HG03378 (cell line): ENCODE data around the gene CLEC20A.

Source experiments
- ATAC-seq: cut with Tn5 transposase; IDR thresholded peaks from one replicate; pipeline ENCODE4 v1.9.1; 2021; ENCODE audit warnings: mild to moderate bottlenecking, moderate library complexity; ENCODE audit not compliant: unreplicated experiment

CLEC20A gene

DNA sequence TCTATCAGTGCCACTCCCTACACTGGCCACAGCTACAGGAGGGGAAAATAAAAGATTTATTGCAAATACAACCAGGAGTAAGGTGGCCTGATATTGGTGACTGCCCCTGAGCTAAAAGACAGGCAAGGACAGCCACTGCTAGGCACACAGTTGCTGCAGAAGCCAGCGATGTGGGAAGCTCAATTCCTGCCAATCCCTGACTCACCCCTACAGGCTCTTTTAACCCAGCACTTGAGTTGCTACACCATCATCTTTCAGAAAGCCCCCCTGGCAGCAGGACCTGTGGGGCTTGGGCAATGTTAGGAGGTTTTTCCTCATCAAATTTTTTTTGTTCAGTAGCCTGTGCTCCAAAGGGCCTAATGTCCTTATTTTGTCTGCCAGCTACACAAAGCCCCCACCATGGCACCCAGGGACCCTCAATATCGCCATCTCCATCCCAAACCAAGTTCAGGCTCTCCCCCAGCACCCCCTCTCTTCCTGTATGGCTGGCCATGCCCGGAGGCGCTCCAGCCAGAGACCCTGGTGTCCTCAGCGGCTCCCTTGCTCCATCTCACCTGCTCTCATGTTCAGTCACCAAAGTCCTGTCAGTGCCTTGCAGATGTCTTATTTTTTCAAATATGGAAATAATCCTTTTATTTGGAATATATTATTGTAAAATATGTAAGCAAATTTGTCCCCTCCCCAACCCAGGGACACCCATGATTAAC is 13.4 kb downstream of the CLEC20A start:
- no peak for ATAC-seq

DNA sequence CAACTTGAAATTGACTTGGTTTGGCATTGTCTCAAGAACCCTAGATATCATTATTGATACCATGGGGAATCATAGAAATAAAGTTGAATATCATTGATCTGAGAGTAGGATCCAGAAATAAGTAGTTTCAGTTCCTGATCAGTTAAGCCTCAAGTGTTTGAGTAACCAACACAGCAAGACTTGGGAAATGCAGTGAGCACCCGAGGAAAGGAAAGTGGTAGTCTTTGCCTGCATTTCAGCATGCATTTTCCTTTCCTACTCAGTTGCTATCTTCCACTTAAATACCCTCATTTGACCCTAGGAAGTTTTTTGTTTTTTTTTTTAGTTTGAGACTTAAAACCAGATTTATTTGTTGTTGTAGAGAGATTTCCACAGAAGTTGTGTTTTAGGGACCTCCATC is 18.9 kb downstream of the CLEC20A start:
- ATAC-seq = no peak

DNA sequence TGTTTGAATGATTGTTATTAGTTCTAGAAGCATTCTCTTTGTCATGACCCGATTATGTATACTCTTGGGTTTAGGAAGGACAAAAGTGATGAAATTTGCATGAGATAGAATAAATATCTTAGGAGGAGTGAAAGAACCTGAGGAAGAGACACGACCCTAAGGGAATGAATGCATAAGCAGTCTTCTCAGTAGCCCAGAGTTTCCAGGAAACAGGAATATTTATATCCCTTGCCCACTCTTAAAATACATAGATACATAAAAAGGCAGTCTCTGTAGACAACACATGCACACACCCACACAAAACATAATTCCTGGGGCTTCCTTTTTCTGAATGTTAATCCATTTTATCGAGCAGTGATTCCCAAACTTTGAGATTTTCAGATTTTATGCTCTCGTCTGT is 19.4 kb downstream of the CLEC20A start:
- no peak for ATAC-seq

DNA sequence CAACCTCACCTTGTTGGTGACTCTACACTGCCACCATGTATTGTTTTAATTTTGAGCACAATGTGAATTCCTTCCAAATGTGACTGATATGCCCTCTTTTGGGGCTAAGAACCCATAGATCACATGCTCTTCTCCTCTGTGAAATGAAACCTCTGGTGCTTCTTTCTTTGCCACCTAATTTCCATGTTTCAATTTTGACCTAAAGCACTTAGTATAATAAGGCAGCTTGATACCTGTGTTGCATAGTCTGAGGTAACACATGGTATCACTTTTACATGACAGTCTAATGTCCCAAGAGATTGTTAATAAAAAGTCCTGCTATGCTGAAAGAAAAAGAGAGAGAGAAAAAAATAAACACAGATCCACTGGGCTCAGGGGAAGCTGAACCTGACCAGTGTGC is 24.2 kb downstream of the CLEC20A start:
- ATAC-seq = no peak

DNA sequence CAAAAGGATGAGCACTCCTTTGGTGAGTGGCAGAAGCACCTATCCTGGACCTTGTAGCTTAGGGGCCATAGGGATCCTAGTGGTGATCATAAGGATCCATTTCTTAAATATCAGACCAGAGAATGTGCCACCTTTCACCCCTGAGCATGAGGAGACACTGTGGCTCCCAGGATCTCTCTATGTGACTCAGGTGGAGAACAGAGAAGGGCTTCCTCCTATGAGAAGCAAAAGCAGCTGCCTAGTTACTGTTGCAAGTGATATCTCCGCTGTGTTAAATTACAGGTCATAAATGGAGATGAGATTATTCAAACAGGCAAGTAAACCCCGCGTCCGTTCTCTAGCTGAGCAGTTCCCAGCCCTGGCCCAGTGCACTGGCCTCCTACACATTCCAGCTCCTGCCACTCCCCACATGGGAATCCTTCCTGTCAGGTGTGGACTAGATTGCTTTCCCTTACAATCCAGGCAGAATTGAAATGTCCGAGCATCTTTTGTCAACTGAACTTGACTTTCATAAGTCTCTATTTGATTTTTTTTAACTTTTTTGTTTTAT is 26.3 kb downstream of the CLEC20A start:
- ATAC-seq = no peak

DNA sequence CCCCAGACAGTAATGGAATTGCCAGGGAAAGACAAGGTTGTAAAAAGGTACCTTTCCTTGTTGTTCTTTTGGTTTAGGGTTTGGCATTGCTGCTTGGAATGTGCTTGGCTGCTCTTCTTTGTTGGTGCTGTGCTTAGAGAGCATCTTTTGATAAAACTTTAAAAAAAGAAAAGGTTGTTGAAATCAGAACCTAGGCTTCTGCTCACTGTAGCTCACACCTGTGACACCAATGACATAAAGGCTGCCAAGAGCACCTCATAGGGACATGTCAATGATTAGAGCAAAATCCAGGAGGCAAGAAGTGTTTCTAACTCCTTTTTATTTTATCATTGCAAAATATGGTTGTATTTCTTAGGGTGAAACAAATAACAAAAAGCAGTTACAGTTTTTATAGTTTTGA is 28.9 kb downstream of the CLEC20A start:
- ATAC-seq = no peak

DNA sequence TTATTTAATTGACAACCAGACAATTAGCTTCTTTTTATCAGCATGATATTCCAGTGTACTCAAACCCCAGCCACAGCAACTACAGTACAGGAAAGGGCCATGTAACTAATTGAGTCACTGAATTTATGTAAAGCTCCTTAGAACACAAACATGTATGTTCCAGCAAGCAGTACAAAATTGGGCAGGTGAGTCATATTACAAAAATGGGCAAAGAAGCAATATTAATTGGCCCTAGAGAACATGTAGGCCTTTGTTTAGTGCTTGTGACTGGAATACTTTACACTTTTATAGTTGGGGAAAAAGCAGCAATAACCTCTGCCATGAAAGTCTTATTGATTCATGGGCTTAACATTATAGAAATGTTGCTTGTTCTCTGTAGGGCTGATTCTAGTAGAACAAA is 31.8 kb downstream of the CLEC20A start:
- ATAC-seq = no peak

DNA sequence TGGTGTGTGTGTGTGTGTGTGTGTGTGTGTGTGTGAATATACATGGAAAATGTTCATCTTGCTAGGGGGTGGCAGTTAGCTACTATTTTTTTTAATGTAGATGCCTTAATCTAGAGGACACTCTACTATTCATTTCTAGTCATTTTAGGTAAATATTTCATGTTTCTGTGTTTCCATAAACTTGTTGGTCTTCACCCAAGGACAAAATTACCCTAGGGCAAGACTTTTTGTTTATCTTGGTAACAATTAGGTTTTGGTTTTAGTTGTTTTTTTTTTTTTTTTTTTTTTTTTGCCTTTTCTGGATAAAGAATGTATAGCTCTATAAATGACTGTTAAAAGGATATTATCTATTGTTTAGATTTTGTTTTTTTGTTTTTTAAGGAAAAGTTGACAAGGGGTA is 32.2 kb downstream of the CLEC20A start:
- no peak for ATAC-seq

DNA sequence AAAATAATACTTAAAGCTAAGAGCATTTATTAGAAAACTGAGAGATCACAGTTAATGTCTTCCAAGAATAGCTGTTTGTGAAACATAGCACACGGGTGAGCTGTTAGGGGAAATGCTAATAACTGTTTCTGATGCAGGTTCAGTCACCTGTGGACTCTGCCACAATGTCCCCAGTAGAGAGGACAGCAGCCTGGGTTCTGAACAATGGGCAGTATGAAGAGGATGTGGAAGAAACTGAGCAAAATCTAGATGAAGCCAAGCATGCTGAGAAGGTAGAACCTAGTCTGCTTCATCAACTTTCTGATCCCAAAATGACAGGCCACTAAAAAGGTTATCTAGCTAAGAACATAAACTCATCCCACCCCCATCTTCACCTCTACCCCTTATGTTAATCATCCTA is 32.6 kb downstream of the CLEC20A start:
- ATAC-seq = no peak

DNA sequence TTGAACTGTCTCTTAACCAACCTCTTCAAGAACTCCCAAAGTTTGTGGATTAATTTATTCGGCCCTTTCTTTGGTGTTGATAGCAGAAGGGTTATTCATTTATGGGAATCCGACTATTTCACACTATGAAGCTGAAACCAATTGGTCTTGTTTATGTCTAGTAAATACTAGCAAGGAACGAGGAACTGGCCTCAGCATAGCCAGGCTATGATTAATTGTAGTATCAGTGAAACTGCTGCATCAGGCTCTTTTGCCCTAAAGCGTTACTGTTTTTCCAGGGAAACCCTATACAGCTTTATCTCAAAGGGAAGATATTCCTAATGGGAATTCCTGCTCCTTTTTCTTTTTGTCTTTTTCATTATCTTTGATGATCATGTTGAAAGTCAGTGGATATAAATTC is 35.1 kb downstream of the CLEC20A start:
- no peak for ATAC-seq

DNA sequence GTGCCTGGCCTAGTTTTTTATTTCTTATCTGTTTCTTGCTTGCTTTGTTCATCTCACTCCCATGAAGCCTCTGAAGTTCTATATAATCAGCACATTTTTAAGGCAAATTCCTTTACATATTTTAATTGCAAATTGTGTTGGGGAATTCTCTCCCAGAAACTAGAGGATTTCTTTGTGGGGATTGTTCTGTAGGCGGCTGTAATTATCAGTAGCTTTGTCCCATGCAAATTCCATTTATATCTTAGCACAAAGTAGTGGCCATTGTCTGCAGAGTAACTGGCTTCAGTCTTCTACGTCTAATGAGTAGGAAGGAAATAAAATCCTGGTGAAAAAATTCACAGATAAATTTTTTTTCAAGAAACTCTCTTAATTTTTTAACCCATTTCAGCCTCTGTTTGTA is 35.7 kb downstream of the CLEC20A start:
- no peak for ATAC-seq

DNA sequence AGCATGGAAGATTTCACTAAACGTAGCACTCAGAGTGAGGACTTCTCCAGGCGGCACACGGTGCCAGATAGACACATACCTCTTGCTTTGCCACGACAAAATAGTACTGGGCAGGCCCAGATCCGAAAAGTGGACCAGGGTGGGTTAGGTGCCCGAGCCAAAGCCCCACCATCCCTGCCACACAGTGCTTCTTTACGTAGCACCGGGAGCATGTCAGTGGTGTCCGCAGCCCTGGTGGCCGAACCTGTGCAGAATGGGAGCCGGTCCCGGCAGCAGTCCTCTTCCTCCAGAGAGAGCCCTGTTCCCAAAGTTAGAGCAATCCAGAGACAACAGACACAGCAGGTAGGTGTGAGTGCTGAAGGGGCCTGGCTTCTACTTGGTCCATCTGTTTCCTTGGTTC is 38.6 kb downstream of the CLEC20A start:
- ATAC-seq = no peak

DNA sequence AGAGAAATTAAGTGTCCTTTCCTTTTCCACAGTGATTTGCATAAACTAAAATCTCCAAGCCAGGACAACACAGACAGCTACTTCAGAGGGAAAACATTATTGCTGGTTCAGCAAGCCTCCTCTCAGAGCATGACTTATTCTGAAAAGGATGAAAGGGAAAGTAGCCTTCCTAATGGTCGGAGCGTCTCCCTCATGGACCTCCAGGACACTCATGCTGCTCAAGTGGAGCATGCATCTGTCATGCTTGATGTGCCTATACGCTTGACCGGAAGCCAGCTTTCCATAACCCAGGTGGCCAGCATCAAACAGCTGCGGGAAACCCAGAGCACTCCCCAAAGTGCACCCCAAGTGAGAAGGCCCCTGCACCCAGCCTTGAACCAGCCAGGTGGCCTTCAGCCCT is 39.1 kb downstream of the CLEC20A start:
- no peak for ATAC-seq

DNA sequence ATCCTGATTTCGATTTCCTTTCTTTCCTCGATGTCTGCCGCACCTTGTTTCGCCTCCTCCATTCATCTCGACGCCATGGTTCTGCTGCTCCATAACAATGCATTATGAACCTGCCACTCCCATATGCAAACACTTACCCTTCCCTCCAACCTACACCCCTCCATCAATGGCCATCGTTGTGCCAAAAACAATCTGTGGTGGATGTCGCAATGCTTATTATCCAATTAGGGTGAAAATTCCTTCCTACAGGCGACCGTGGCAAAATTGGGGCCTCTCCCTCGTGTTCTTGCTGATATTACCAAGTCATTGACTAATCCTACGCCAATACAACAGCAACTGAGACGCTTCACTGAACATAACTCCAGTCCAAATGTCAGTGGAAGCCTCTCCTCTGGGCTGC is 40.3 kb downstream of the CLEC20A start:
- ATAC-seq = no peak

DNA sequence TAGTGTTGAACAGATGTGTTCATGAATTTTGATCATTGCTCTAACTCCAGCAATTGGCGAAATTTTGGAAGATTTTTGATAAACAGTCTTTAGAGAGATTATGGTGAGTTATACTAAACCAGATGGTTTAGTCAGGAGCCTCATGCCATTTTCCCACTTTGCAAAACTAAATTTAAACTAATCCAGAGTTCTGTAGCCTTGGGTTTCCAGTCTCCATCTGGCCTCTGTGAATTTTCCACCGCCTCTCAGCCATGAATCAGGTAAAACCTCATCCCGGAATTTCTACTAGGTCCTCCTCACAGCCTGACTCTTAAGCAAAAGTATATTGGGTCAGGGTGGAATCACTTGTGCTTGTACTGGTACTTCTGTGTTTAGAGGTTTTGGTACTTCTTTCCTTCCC is 44.8 kb downstream of the CLEC20A start:
- ATAC-seq = no peak

DNA sequence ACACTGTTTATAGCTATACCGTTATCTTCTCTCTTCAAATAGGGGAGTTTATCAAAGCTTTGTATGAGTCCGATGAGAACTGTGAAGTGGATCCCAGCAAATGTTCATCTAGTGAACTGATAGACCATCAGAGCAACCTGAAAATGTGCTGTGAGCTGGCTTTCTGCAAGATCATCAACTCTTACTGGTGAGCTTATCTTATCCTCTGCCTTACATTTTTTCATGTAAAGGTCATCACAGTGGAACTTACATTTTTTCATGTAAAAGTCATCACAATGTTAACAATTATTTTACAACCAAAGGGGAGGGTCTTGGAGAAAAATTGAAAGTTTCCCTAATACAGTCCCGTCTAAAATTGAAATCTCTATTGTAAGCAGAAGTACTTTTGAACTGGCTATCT is 45.2 kb downstream of the CLEC20A start:
- no peak for ATAC-seq

DNA sequence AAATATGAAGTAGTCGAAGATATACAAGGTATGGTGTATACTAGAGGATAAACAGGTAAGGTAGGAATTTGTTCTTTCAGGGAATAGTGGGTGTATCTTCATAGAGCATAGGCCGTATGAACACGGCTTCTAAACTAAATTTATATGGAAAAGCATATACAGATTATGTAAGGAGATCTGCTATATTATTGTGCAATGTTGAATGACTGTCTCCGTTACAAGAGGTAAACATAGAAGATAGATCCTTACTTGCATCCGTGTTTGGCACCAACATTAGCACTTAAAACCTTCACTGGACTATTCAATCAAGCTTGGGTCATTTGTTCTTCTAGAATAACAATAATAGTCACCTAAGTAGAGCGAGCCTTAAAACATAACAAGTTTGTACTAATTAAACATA is 45.9 kb downstream of the CLEC20A start:
- no peak for ATAC-seq

DNA sequence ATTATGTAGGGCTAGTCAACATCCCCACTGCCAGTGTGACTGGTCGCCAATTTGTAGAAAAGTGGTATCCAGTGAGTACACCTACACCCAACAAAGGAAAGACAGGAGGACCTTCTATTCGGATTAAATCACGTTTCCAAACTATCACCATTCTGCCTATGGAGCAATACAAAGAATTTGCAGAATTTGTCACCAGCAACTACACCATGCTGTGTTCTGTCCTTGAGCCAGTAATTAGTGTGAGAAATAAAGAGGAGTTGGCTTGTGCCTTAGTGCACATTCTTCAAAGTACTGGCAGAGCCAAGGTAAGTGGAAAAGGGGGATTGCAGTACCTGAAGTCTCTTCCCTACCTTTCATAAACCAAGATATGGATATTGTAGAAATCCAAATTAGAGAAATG is 53.8 kb downstream of the CLEC20A start:
- ATAC-seq = no peak

DNA sequence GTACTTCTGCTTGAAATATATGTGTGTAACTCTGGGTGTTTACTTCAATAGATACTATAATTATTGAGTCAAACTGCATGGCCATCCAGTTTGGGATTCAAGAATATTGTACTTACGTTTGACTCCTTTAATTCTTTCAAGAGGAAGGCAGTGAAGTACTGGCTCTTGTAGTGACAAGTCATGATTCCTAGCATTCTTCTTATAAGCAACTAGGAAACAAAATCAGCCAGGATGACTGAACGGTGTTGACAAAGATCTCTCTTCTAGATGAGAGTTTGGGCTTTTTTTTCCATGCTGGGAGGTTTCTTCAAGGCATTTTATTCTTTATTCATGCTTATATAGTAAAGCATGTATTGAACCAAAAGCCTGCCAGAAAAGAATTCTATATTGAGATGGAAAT is 58.3 kb downstream of the CLEC20A start:
- no peak for ATAC-seq

DNA sequence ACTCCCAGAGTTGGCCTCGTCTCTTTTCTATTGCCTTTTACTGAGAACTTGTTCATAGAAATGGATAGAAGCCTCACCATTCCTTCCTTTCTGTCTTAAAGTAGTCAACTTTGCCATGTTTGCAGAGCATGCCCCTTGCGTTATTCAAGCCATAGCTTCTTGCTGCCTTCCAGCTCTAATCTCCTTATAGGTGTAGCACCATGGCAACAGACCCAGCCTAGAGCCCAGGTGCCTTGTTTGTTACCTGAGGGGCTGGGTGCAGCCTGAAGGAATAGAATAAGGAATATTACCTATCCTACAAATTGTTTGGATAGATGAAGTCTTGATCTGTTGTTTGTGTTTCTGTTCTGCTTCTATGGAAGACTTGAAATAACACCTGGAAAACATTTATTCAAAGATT is 59.9 kb downstream of the CLEC20A start:
- no peak for ATAC-seq

DNA sequence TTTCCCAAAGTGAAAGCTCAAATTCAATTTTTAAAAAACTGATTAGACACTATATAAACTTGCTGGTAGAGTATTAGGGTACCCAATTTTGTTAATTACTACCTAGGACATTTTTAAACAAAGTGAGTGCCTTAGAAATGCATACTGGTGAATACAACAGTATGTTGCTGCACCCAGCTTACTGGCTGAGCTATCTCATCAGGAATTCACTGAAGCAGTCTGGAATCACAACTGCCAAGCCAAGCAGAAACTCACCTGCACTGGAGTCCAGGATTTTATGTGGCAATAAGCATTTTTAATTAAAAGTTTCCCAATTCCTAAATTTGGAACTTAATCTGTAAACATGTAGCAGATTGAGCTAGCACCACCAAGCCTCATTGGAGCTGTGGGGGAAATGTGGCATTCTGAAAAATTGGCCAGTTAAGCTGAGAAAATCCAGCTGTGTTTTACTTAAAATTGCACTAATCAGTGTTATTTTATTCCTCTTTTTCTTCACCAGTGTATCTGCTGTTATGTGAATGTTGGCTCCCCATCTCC is 61.8 kb downstream of the CLEC20A start:
- no peak for ATAC-seq

DNA sequence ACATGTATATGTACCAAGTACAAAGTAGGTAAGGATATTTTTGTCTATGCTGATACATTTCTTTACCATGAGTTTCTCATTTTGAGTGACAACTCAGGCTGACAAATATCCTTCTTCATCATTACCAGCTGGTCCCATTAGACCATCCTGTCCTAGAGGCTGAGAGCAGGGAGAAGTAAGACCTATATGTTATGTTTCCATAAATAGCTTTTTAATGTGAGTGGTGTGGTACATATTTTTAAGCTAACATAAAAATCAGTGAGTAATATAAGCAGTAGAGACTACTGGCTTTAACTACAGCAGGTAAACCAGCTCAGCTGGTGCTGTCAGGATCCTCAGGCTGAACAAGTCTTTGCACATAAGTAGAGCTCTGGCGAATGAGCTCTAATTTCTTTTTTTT is 62.4 kb downstream of the CLEC20A start:
- ATAC-seq = no peak
